ENCODE results near the gene PTGDR.

DNA sequence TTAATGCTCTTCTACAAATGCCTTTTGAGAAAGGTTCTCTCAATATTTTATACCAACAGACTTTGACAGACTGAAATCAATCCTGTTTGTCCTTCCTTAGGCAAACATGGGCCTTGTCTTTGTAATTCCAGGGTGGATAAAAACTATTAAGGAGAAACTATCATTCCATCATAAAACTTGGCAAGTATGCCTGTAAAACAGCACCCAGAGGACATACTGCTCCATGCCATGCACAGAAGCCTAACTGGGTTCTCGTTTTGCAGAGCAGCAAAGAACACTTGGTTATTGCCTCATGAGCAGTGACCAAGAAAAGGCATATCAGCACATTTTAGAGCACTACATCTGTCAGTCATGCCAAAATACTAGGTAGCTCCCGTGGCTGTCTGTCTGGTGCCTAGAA lies 33.8 kb upstream of the PTGDR start:
- TF ChIP-seq YY1 (IDR thresholded peaks at IDR 0.05; ENCODE audit: insufficient read depth, insufficient read length) (no peak), ZNF274 (IDR thresholded peaks at IDR 0.05; ENCODE audit: low read depth, low read length) (no peak), SUZ12 (IDR thresholded peaks at IDR 0.05; ENCODE audit: extremely low read depth, insufficient read depth, insufficient read length) (no peak)
